Effector memory CD8-positive, alpha-beta T cell (primary cell): ENCODE data around the gene ABHD17B.
A peak's percentile ranks its signal among the peaks of the same experiment; 100 is the strongest.
"Not testable (repeated sequence)": the region's sequence is repeated elsewhere in the genome, so short reads cannot be mapped to it uniquely, and the experiment has no call there.

Experiments used
- ATAC-seq: fragments of 150-1000 bp; cut with Tn5 transposase; replicated peaks from 2 replicates; pipeline ENCODE4 v1.10.0; 2021; ENCODE audit warnings: mild to moderate bottlenecking, moderate library complexity
- DNase-seq, 3 experiments: peaks; one replicate each; pipeline ENCODE4 v3.0.0; 2021
- H3K27ac Mint-ChIP-seq, 2 donors: one replicate each; pipeline ENCODE4 v1.8.0; 2022; ENCODE audit warnings: mild to moderate bottlenecking in 2 of 2, mixed read lengths in 2 of 2, moderate library complexity in 2 of 2
- H3K27me3 Mint-ChIP-seq, 2 donors: one replicate each; pipeline ENCODE4 v1.8.0; 2022; ENCODE audit warnings: mixed read lengths in 2 of 2
- H3K36me3 Mint-ChIP-seq: one replicate; pipeline ENCODE4 v1.8.0; 2022; ENCODE audit warnings: mild to moderate bottlenecking, moderate library complexity, mixed read lengths; ENCODE audit not compliant: insufficient read depth
- H3K4me1 Mint-ChIP-seq, 2 donors: one replicate each; pipeline ENCODE4 v1.8.0; 2022; ENCODE audit warnings: low read depth in 2 of 2, mixed read lengths in 2 of 2
- H3K4me3 Mint-ChIP-seq, 2 donors: one replicate each; pipeline ENCODE4 v1.8.0; 2022; ENCODE audit warnings: mild to moderate bottlenecking in 2 of 2, mixed read lengths in 2 of 2, moderate library complexity in 2 of 2
- H3K9me3 Mint-ChIP-seq, 2 donors: one replicate each; pipeline ENCODE4 v1.8.0; 2022; ENCODE audit warnings: mixed read lengths in 2 of 2
- total RNA-seq, 9 experiments: gene quantifications; one replicate each; lab custom pipeline; 2026; lab: John Stamatoyannopoulos, UW

Gene ABHD17B
- 16.0 to 75.8 (median 26.7) reads per million in 9 experiments for total RNA-seq

GRCh38 chr9:71911061-71911907 is at the start of gene ABHD17B, which contains the start of gene C9orf85:
Gene ABHD17B (minus strand): TSS chr9:71911193. CDS start chr9:71875080, 36,113 bp downstream.
Gene C9orf85 (plus strand): TSS chr9:71911639. CDS start chr9:71911735, 96 bp downstream.
- Mint-ChIP-seq H3K9me3 (no peaks in the 10 kb centered on the region), H3K36me3 (peaks cover 14% of the 10 kb centered on the region), H3K4me3 (peak within 1 kb of the TSS; percentile 91 to 93), H3K27me3 (no peaks in the 10 kb centered on the region), H3K4me1 (peaks cover 29 to 67% of the 10 kb centered on the region in 2 donors), H3K27ac (peak within 1 kb of the TSS; percentile 93 to 97)
- ATAC-seq (peak; percentile 90), DNase-seq (peak; percentile 95 to 97 (median 95))

DNA sequence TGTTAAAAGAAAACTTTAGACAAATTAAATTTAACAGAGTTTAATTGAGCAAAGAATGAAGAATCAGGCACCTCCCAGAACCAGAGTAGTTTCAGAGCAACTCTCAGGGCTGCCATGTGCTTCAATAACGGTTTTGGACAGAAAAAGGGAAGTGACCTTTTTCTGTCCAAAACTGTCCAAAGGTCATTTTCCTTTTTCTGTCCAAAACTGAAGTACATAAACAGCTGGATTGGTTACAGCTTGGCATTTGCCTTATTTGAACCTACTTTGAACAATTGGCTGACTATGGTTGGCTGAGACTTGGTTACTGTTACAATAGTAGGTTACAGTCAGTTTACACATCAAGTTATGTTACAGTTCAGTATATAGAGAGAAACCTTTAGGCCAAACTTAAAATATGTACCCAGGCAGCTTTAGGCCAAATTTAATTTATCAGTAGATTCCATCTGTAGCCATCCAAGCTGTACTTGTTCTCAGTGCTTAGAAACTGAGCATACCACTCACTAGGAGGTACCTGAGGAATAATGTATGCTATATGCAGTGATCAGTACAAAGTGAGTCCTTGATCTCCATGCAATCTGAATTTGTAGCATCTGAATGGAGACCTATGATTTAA is 44.4 kb upstream of the ABHD17B start:
- no peak for DNase-seq

GRCh38 chr9:71954652-71955051 is 43.7 kb upstream of the ABHD17B start:
- H3K36me3 Mint-ChIP-seq = peaks cover 14% of the 10 kb centered on the region
- DNase-seq, H3K4me1 Mint-ChIP-seq, H3K27ac Mint-ChIP-seq, H3K4me3 Mint-ChIP-seq, H3K9me3 Mint-ChIP-seq, ATAC-seq, H3K27me3 Mint-ChIP-seq: not testable (repeated sequence)

More for the DNA sequence above, 44.4 kb upstream of the ABHD17B start:
- Mint-ChIP-seq H3K27ac (no peak overlapping the region), H3K36me3 (peaks cover 14% of the 10 kb centered on the region), H3K9me3 (no peaks in the 10 kb centered on the region), H3K4me1 (peaks cover 0 to 2% of the 10 kb centered on the region in 2 donors), H3K27me3 (no peaks in the 10 kb centered on the region), H3K4me3 (no peak overlapping the region)
- ATAC-seq = no peak

- peak overlapping the region in 1 of 2 donors; percentile 21 for H3K27ac Mint-ChIP-seq
- no peak for ATAC-seq
- no peak overlapping the region for H3K4me3 Mint-ChIP-seq
- peaks cover 11% of the 10 kb centered on the region for H3K36me3 Mint-ChIP-seq
- no peaks in the 10 kb centered on the region for H3K27me3 Mint-ChIP-seq
- H3K4me1 Mint-ChIP-seq = peaks cover 13 to 15% of the 10 kb centered on the region in 2 donors
- no peak for DNase-seq
- H3K9me3 Mint-ChIP-seq = no peaks in the 10 kb centered on the region
These were observed 33.9 kb upstream of the ABHD17B start for GRCh38 chr9:71944754-71945375.

DNA sequence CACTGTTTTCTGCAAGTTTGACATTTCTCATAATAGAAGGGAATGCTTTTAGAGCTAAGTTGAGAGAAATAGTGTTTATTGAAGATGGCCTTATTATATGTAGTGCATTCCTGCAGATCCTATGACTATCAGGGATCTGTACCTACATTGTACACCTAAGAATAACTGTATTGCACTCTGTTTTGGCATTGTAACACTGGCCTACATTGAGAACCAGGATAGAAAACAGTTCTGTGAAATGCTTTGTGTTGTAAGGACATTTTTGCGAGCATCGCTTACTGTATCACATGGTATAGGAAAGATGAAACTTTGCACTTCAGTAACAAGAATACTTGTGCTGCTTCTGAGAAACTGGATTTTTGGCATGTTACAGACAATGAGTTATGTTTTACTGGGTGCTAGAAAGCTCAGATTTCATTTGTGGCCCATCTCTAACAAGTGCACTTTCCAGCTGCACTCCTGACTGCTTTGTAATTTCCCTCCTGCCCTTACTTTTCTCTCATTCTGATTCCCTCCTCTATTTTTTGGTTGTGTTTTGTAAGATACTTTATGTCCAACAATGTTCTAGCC is 31.1 kb upstream of the ABHD17B start:
- H3K4me3 Mint-ChIP-seq = no peak overlapping the region
- peaks cover 15 to 20% of the 10 kb centered on the region in 2 donors for H3K4me1 Mint-ChIP-seq
- no peak for DNase-seq
- H3K36me3 Mint-ChIP-seq = peaks cover 5% of the 10 kb centered on the region
- no peaks in the 10 kb centered on the region for H3K27me3 Mint-ChIP-seq
- peak overlapping the region in 1 of 2 donors; percentile 28 for H3K27ac Mint-ChIP-seq
- ATAC-seq = no peak
- no peaks in the 10 kb centered on the region for H3K9me3 Mint-ChIP-seq

DNA sequence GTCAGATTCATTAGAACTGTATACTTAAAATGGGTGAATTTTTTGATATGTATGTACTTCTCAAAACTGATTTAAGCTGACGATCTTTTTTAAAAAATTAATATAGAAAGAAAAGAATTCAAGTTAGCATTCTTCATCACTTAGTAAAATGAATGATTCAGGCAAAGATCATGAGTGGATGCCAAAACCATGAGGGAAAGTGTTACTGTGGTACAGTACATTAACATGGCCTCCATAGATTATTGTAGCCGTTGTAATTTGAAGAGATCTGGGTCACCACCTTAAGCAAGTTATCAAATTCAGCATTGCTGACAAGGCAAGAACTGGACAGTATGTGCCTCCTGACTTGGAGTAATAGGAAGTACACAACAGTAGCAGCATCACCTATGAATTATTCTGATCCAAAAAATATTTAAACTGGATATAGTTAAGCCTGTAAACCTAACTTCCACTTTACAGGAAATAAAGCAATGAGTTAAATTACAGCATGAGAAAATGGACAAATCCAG is 30.1 kb upstream of the ABHD17B start:
- Mint-ChIP-seq H3K9me3 (no peaks in the 10 kb centered on the region), H3K27ac (no peak overlapping the region), H3K4me1 (peaks cover 17 to 25% of the 10 kb centered on the region in 2 donors), H3K36me3 (no peaks in the 10 kb centered on the region), H3K27me3 (no peaks in the 10 kb centered on the region), H3K4me3 (no peak overlapping the region)
- DNase-seq = no peak
- ATAC-seq = no peak

GRCh38 chr9:71937898-71938297 is 26.9 kb upstream of the ABHD17B start:
- Mint-ChIP-seq H3K27me3 (no peaks in the 10 kb centered on the region), H3K36me3 (no peaks in the 10 kb centered on the region), H3K9me3 (no peaks in the 10 kb centered on the region), H3K4me3 (no peak overlapping the region), H3K4me1 (peaks cover 25 to 32% of the 10 kb centered on the region in 2 donors), H3K27ac (no peak overlapping the region)
- DNase-seq = no peak
- no peak for ATAC-seq

DNA sequence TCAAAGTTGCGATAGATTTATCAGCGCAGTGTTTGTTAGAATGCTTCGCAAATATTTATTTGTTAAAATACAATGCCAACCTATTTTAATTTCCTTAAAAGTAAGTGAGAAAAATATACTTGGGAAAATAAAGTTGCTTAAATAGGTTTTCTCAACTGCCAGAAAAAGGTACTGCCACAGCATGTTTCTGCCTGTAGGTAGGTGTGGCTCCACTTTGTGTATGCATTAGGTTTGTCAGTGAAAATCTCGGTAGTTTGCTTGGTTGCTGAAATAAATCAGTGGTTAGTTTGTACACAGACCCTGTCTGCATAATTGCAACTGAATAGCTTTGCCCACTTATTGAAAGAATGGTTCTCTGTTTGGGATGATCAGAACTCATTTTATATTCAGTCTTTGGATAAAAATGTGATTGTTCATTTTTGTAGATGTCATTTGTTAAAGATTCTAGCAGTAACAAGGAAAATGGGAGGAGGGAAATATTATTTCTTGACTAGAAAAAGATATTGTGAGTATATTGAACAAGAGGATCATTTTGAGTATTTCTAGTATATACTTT is 26.2 kb upstream of the ABHD17B start:
- ATAC-seq (no peak), DNase-seq (no peak)
- Mint-ChIP-seq H3K4me3 (no peak overlapping the region), H3K9me3 (no peaks in the 10 kb centered on the region), H3K36me3 (no peaks in the 10 kb centered on the region), H3K27me3 (no peaks in the 10 kb centered on the region), H3K27ac (no peak overlapping the region), H3K4me1 (peaks cover 25 to 37% of the 10 kb centered on the region in 2 donors)

GRCh38 chr9:71936066-71936465 is 25.1 kb upstream of the ABHD17B start:
- Mint-ChIP-seq H3K4me3 (no peak overlapping the region), H3K27ac (peak overlapping the region in 1 of 2 donors; percentile 6), H3K27me3 (no peaks in the 10 kb centered on the region), H3K9me3 (no peaks in the 10 kb centered on the region), H3K4me1 (peaks cover 16 to 29% of the 10 kb centered on the region in 2 donors), H3K36me3 (no peaks in the 10 kb centered on the region)
- ATAC-seq = no peak
- DNase-seq = no peak

- H3K9me3 Mint-ChIP-seq = no peaks in the 10 kb centered on the region
- H3K4me1 Mint-ChIP-seq = peaks cover 9 to 18% of the 10 kb centered on the region in 2 donors
- ATAC-seq (no peak), DNase-seq (no peak)
- peak overlapping the region in 1 of 2 donors; percentile 35 for H3K27ac Mint-ChIP-seq
- no peaks in the 10 kb centered on the region for H3K36me3 Mint-ChIP-seq
- no peak overlapping the region for H3K4me3 Mint-ChIP-seq
- H3K27me3 Mint-ChIP-seq = no peaks in the 10 kb centered on the region
These were observed 20.2 kb upstream of the ABHD17B start for GRCh38 chr9:71931166-71931565.

DNA sequence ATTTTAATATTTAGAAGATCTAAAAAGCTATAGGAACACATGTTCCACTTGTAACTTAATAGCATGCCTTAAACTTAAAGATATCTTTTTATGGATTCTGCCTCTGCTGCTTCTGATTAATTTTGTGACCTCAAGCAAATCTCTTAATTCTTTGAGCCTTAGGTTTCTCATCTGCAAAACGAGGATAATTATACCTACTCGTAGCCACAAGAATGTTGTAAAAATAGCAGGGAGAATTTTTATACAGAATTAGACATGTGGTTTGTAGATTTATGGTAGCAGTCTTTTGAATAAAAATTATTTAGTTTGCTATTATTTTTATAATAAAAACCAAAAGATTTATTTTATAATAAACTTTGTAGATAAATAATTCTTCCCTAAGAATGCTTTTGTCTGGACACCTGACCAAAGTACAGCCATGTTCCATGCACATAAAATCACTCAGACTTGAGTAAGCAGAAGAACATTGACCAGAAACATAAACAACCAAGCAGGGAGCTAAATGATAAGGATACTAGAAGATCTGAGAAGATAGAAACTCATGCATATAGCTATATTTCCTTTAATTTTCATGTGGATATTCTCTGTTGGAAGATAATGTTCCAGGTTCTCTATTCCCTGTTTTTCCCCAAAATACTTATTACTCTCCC is 18.9 kb upstream of the ABHD17B start:
- no peaks in the 10 kb centered on the region for H3K9me3 Mint-ChIP-seq

GRCh38 chr9:71929223-71929622 is 18.2 kb upstream of the ABHD17B start:
- Mint-ChIP-seq H3K9me3 (no peaks in the 10 kb centered on the region), H3K4me3 (no peak overlapping the region)

More for the DNA sequence above, 18.9 kb upstream of the ABHD17B start:
- no peaks in the 10 kb centered on the region for H3K36me3 Mint-ChIP-seq
- no peak overlapping the region for H3K27ac Mint-ChIP-seq
- H3K4me1 Mint-ChIP-seq = peaks cover 0 to 11% of the 10 kb centered on the region in 2 donors
- H3K4me3 Mint-ChIP-seq = no peak overlapping the region
- H3K27me3 Mint-ChIP-seq = no peaks in the 10 kb centered on the region
- no peak for ATAC-seq
- DNase-seq = no peak

More at GRCh38 chr9:71929223-71929622, 18.2 kb upstream of the ABHD17B start:
- DNase-seq (no peak), ATAC-seq (no peak)
- no peak overlapping the region for H3K27ac Mint-ChIP-seq
- peaks cover 2% of the 10 kb centered on the region for H3K36me3 Mint-ChIP-seq
- H3K27me3 Mint-ChIP-seq = no peaks in the 10 kb centered on the region
- peaks cover 0 to 11% of the 10 kb centered on the region in 2 donors for H3K4me1 Mint-ChIP-seq
